KG1 (cell line): ENCODE measurements around the gene PHTF2.
"Not testable (repeated sequence)": the region's sequence is repeated elsewhere in the genome, so short reads cannot be mapped to it uniquely, and the experiment has no call there.

Experiments used
- DNase-seq: peaks from one replicate; lab custom pipeline; 2025; lab: John Stamatoyannopoulos, UW

Gene PHTF2

DNA sequence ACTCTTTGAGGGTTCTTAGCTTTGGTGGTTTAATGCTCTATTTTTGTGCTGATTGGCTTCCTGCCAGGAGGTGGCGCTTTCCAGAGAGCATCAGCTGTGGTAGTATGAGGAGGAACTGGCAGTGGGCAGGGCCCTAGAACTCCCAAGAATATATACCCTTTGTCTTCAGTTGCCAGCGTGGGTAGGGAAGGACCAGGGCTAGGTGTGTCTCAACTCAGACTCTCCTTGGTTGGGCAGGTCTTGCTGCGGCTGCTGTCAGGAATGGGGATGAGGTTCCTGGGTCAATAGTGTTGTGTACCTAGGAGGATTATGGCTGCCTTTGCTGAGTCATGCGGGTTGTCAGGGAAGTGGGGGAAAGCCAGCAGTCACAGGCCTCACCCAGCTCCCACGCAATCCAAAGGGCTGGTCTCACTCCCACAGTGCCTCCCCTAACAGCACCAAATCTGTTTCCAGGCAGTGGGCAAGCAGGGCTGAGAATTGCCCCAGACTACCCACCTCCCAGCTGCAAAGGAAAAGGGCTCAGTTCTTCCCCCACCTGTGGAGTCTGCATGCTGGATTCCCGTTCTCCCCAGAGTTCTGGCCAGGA is 191.5 kb downstream of the PHTF2 start:
- no peak for DNase-seq

- no peak for DNase-seq
Observed at GRCh38 chr7:77991656-77992055, 193.1 kb downstream of the PHTF2 start.

DNA sequence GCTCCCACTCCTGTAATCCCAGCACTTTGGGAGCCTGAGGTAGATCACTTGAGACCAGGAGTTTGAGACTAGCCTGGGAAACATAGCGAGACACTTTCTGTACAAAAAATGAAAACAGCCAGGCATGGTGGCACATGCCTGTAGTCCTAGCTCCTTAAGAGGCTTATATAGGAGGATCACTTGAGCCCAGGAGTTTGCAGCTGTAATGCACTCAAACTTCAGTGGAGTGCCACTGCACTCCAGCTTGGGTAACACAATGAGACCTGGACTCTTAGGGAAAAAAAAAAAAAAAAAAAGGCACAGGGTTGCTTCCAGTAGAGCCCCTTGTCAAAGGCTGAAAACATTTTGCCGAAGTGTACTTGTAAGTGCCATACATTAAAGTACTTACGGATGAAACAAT is 195.3 kb downstream of the PHTF2 start:
- DNase-seq = no peak

- DNase-seq = no peak
Observed at GRCh38 chr7:77995717-77996116, 197.1 kb downstream of the PHTF2 start.

- not testable (repeated sequence) for DNase-seq
Observed at GRCh38 chr7:77999168-77999567, 200.6 kb downstream of the PHTF2 start.

DNA sequence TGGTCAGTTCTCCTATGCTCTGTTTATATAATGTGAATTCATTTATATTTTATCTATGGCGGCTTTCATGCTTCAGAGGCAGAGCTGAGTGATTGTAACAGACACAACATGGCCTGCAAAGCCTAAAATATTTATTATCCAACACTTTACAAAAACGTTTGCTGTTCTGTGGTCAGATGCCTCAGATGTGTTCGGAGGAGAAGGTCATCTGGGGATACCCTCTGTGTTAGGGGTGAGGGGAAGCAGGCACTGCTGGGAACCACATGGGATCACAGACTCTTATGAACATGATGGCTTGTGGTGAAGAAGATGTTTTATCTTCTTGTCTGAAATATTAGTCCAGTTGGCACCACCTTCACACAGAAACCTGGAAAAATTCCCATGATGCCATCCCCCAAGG is 203.4 kb downstream of the PHTF2 start:
- no peak for DNase-seq

GRCh38 chr7:78002715-78003114 is 204.1 kb downstream of the PHTF2 start:
- no peak for DNase-seq

GRCh38 chr7:78006063-78006755 is 207.6 kb downstream of the PHTF2 start:
- no peak for DNase-seq
